Stimulated activated CD4-positive, alpha-beta T cell treated with anti-CD3 and anti-CD28 coated beads, Interleukin-4, amount 100 ng/mL, for 48 hours (primary cell): ENCODE results near the gene MFSD11.
A peak's percentile ranks its signal among the peaks of the same experiment; 100 is the strongest.
"Not testable (repeated sequence)": the region's sequence is repeated elsewhere in the genome, so short reads cannot be mapped to it uniquely, and the experiment has no call there.

Experiments used
- DNase-seq, 2 donors: peaks; one replicate each; pipeline ENCODE4 v3.0.0-alpha.2; 2020; ENCODE audit warnings: low read depth in 2 of 2

The MFSD11 gene

GRCh38 chr17:76737676-76738467 lies at the start of gene MFSD11:
TSS of gene MFSD11 (plus strand) at chr17:76738119. CDS start at chr17:76738353, 234 bp downstream.
- DNase-seq: peak; percentile 85 to 91

- no peak for DNase-seq
These were observed 49.7 kb upstream of the MFSD11 start for GRCh38 chr17:76688165-76688622.

GRCh38 chr17:76689859-76690258 lies 48.1 kb upstream of the MFSD11 start:
- no peak for DNase-seq

GRCh38 chr17:76690596-76691280 lies 47.2 kb upstream of the MFSD11 start:
- no peak for DNase-seq

- DNase-seq: no peak
These were observed 46.3 kb upstream of the MFSD11 start for GRCh38 chr17:76691379-76692191.

- DNase-seq: no peak
These were observed 42.7 kb upstream of the MFSD11 start for GRCh38 chr17:76695059-76695831.

GRCh38 chr17:76696763-76697701 lies 40.9 kb upstream of the MFSD11 start:
- DNase-seq: no peak

GRCh38 chr17:76697702-76698465 lies 40.0 kb upstream of the MFSD11 start:
- no peak for DNase-seq

GRCh38 chr17:76698466-76698977 lies 39.4 kb upstream of the MFSD11 start:
- not testable (repeated sequence) for DNase-seq

GRCh38 chr17:76700270-76700616 lies 37.7 kb upstream of the MFSD11 start:
- DNase-seq: no peak

GRCh38 chr17:76700617-76701470 lies 37.1 kb upstream of the MFSD11 start:
- no peak for DNase-seq

GRCh38 chr17:76701471-76701967 lies 36.4 kb upstream of the MFSD11 start:
- DNase-seq: no peak

- DNase-seq: no peak
These were observed 35.8 kb upstream of the MFSD11 start for GRCh38 chr17:76702076-76702475.

GRCh38 chr17:76702941-76703637 lies 34.8 kb upstream of the MFSD11 start:
- no peak for DNase-seq

GRCh38 chr17:76704805-76705204 lies 33.1 kb upstream of the MFSD11 start:
- DNase-seq: no peak

GRCh38 chr17:76706817-76707216 lies 31.1 kb upstream of the MFSD11 start:
- DNase-seq: no peak

- DNase-seq: no peak
These were observed 29.7 kb upstream of the MFSD11 start for GRCh38 chr17:76707985-76708807.
